ENCODE results near the gene LSM14B.
"Not testable (repeated sequence)": the region's sequence is repeated elsewhere in the genome, so short reads cannot be mapped to it uniquely, and the experiment has no call there.

Gene LSM14B

DNA sequence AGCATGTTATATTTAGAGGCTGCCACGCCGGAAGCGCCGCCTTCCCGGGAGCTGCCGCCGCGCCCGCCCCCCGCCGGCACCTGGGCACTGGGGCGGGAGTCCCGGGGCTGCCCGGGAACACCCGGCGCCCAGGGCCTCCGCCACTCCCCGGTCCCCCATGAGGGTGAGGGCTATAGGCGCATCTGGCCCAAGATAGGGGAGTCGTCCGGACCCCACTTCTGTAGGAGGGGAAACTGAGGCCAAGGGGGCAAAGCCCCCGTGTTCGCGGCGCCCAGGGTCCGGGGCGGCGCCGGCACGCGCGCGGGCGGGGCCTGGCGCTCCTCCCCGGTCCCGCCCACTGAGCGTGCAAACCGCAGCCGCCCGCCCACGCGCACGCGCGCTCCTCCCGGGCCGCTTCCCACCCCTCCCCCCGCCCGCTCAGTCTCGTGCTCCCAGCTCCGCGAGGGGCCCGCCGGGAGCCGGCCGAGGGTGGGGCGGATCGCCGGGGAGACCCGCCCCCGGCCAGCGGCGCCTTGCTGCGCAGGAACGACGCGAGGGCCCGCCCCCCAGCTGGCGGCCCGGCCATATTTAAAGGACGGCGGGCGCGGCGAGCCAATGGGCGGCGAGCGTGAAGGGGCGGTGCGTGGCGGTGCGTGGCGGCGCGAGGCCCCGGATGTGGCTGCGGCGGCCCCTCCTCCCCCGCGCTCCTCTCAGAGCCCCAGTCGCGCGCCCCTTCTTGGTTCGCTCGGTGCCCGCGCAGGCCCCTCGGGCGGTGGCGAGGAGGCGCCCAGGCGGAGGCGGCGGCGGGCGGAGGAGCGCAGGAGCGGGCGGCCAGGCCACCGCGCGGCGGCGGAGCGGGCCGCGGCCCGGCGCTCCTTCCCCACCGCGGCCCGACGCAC lies at the start of gene LSM14B:
LSM14B (plus strand) TSS at position 700 of the 878 bp plus-strand sequence. CDS start 192 bp downstream, outside the sequence.
- H3K27ac ChIP-seq: peak within 1 kb of the TSS; percentile 85
- TF ChIP-seq, protein P1, sequence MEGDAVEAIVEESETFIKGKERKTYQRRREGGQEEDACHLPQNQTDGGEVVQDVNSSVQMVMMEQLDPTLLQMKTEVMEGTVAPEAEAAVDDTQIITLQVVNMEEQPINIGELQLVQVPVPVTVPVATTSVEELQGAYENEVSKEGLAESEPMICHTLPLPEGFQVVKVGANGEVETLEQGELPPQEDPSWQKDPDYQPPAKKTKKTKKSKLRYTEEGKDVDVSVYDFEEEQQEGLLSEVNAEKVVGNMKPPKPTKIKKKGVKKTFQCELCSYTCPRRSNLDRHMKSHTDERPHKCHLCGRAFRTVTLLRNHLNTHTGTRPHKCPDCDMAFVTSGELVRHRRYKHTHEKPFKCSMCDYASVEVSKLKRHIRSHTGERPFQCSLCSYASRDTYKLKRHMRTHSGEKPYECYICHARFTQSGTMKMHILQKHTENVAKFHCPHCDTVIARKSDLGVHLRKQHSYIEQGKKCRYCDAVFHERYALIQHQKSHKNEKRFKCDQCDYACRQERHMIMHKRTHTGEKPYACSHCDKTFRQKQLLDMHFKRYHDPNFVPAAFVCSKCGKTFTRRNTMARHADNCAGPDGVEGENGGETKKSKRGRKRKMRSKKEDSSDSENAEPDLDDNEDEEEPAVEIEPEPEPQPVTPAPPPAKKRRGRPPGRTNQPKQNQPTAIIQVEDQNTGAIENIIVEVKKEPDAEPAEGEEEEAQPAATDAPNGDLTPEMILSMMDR (IDR thresholded peaks at IDR 0.05): peak; percentile 38
- H3K27me3 ChIP-seq: peaks cover 49% of the 10 kb centered on the region
- peak within 1 kb of the TSS; percentile 81 to 91 for H3K4me3 ChIP-seq (ENCODE audit: low read depth in 1 of 2, low read length in 1 of 2)
- peaks cover 20 to 22% of the 10 kb centered on the region in 2 experiments for H3K4me1 ChIP-seq (ENCODE audit: control insufficient read depth in 1 of 2, insufficient read depth in 1 of 2, low read depth in 1 of 2, low read length in 1 of 2)
- peaks cover 28% of the 10 kb centered on the region for H3K36me3 ChIP-seq
- no peaks in the 10 kb centered on the region for H3K9me3 ChIP-seq

DNA sequence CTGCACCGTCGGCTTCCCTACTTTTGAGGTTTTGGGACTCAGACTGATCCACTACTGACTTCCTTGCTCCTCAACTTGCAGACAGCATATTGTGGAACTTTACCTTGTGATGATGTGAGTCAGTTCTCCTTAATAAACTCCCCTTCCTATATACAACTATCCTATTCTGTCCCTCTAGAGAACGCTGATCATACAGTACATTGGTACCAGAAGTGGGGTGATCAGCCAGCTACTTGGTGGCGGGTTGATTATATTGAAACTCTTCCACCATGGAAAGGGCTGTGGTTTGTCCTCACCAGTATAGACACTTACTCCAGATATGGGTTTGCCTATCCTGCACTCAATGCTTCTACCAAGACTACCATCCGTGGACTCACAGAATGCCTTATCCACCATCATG lies 49.0 kb upstream of the LSM14B start:
- Histone ChIP-seq H3K4me3 (ENCODE audit: low read depth in 1 of 2, low read length in 1 of 2) (no peak overlapping the region), H3K27ac (no peak overlapping the region), H3K27me3 (peaks cover 27% of the 10 kb centered on the region), H3K4me1 (ENCODE audit: control insufficient read depth in 1 of 2, insufficient read depth in 1 of 2, low read depth in 1 of 2, low read length in 1 of 2) (no peaks in the 10 kb centered on the region), H3K9me3 (peaks cover 13% of the 10 kb centered on the region), H3K36me3 (no peaks in the 10 kb centered on the region)
- TF ChIP-seq, protein P1 (IDR thresholded peaks at IDR 0.05): no peak

DNA sequence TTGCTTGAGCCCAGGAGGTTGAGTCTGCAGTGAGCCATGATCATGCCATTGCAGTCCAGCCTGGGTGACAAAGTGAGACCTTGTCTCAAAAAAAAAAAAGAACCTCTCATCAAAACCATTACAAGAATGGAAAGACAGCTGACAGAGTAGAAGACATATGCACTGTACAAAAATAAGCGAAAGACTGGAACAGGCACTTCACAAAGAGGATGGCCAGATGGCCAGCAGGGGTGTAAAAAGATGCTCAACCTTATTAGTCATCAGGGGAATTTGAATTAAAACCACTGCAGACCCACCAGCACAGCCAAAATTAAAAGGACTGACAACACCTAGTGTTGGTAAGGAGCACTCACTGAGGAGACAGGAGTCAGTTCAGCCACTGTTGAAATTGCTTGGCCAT lies 43.1 kb upstream of the LSM14B start:
- Histone ChIP-seq H3K4me1 (ENCODE audit: control insufficient read depth in 1 of 2, insufficient read depth in 1 of 2, low read depth in 1 of 2, low read length in 1 of 2) (no peaks in the 10 kb centered on the region), H3K27ac (no peak overlapping the region), H3K27me3 (peaks cover 3% of the 10 kb centered on the region), H3K36me3 (no peaks in the 10 kb centered on the region), H3K9me3 (peaks cover 7% of the 10 kb centered on the region), H3K4me3 (ENCODE audit: low read depth in 1 of 2, low read length in 1 of 2) (no peak overlapping the region)
- TF ChIP-seq, protein P1 (IDR thresholded peaks at IDR 0.05): no peak

DNA sequence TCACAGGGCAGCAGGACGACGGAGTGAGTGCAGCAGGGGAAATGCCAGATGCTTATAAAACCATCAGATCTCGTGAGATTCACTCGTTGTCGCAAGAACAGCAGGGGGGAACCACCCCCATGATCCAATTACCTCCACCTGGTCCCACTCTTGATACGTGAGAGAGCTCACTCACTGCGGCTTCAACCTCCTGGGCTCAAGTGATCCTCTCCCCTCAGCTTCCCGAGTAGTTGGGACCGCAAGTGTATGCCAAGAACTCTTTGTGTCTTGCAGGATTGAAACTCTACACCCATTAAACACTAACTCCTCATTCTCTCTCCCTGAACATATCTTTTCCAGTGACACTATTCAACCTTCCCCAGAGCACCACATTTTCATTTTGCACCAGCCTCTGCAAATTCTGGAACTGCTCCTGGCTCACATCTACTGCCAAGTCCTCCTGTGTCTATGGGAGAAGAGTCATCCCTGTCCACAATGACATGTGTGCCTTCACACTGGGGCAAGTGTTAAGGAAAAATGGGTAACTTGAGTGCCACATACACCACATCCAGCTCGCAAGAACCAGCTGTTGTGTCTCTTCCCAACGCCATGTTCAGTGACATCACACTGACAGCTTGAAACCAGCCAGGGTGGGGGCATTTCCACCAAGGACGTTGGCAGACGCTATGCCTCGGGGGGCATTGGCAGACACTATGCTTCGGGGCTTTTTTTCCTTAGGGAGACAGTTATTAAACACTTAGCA lies 41.9 kb upstream of the LSM14B start:
- Histone ChIP-seq H3K4me3 (ENCODE audit: low read depth in 1 of 2, low read length in 1 of 2) (no peak overlapping the region), H3K4me1 (ENCODE audit: control insufficient read depth in 1 of 2, insufficient read depth in 1 of 2, low read depth in 1 of 2, low read length in 1 of 2) (no peaks in the 10 kb centered on the region), H3K36me3 (no peaks in the 10 kb centered on the region), H3K27ac (no peak overlapping the region), H3K27me3 (peaks cover 7% of the 10 kb centered on the region), H3K9me3 (peaks cover 6% of the 10 kb centered on the region)
- TF ChIP-seq, protein P1 (IDR thresholded peaks at IDR 0.05): no peak

DNA sequence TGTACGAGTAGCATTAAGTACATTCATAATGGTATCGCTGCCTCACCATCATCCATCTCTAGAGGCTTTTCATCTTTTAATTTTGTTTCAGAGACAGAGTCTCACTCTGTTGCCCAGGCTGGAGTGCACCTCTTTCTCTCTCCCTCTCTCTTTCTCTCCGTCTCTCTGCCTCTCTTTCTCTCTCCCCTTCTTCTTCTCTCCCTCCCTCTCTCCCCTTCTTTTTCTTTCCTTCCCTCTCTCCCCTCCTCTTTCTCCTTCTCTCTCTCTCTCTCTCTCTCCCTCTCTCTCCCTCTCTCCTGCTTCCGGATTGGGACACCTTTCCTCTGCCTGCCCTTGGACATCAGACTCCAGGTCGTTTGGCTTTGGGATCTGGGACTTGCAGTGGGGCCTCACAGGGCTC lies 39.0 kb upstream of the LSM14B start:
- TF ChIP-seq, protein P1 (IDR thresholded peaks at IDR 0.05): no peak
- Histone ChIP-seq H3K9me3 (no peaks in the 10 kb centered on the region), H3K4me3 (ENCODE audit: low read depth in 1 of 2, low read length in 1 of 2) (no peak overlapping the region), H3K4me1 (ENCODE audit: control insufficient read depth in 1 of 2, insufficient read depth in 1 of 2, low read depth in 1 of 2, low read length in 1 of 2) (no peaks in the 10 kb centered on the region), H3K36me3 (no peaks in the 10 kb centered on the region), H3K27ac (no peak overlapping the region), H3K27me3 (peaks cover 28% of the 10 kb centered on the region)

DNA sequence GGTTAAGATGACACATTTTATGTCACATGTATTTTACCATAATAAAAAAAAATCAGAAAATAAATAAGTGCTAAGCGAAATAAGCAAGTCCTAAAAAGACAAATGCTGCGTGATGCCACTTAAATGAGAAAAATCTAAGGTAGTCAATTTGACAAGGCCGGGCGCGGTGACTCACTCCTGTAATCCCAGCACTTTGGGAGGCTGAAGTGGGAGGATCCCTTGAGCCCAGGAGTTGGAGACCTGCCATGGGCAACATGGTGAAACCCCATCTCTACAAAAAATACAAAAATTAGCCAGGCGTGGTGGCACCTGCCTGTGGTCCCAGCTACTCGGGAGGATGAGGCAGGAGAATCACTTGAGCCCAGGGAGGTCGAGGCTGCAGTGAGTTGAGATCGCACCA lies 38.1 kb upstream of the LSM14B start:
- not testable (repeated sequence) for H3K9me3 ChIP-seq; H3K4me1 ChIP-seq (ENCODE audit: control insufficient read depth in 1 of 2, insufficient read depth in 1 of 2, low read depth in 1 of 2, low read length in 1 of 2); H3K4me3 ChIP-seq (ENCODE audit: low read depth in 1 of 2, low read length in 1 of 2); H3K36me3 ChIP-seq; H3K27ac ChIP-seq
- H3K27me3 ChIP-seq: peaks cover 32% of the 10 kb centered on the region

Data from neutrophil (primary cell).